Ascending aorta (tissue), 2 donors: ENCODE measurements around the gene ZCWPW1. TPM values are rescaled to one million over a fixed set of nuclear protein-coding genes. Genes with fewer than 3 reads are reported as not detected.
"Not testable (repeated sequence)": the region's sequence is repeated elsewhere in the genome, so short reads cannot be mapped to it uniquely, and the experiment has no call there.

ENCODE experiments used
- DNase-seq, 2 donors: peaks; one replicate each; pipeline ENCODE4 v3.0.0-alpha.2; 2019; ENCODE audit warnings: low spot score in 2 of 2
- H3K27ac ChIP-seq, 2 donors: fragments of 200-600 bp; sonication (generic); one replicate each; pipeline ENCODE4 v1.5.1; 2016 to 2017; ENCODE audit warnings: mild to moderate bottlenecking in 1 of 2
- H3K27me3 ChIP-seq: fragments of 200-600 bp; sonication (generic); one replicate; pipeline ENCODE4 v1.5.1; 2017
- H3K36me3 ChIP-seq, 2 donors: fragments of 200-600 bp; sonication (generic); one replicate each; pipeline ENCODE4 v1.5.1; 2016
- H3K4me1 ChIP-seq, 2 donors: fragments of 200-600 bp; sonication (generic); one replicate each; pipeline ENCODE4 v1.5.1; 2016 to 2017; ENCODE audit warnings: mild to moderate bottlenecking in 1 of 2
- H3K4me3 ChIP-seq, 2 donors: fragments of 200-600 bp; sonication (generic); one replicate each; pipeline ENCODE4 v1.5.1; 2016 to 2017; ENCODE audit warnings: mild to moderate bottlenecking in 1 of 2
- H3K9me3 ChIP-seq, 2 donors: fragments of 200-600 bp; sonication (generic); one replicate each; pipeline ENCODE4 v1.5.1; 2016
- CTCF ChIP-seq, 3 experiments: fragments of 200-600 bp in 2 of 3; fragments of 450-650 bp in 1 of 3; sonication (generic) in 2 of 3; IDR thresholded peaks; one replicate each; pipeline ENCODE4 v1.5.1; 2016 to 2019; ENCODE audit warnings: antibody characterized with exemption in 3 of 3, mild to moderate bottlenecking in 1 of 3, moderate library complexity in 1 of 3
- intact Hi-C: fragments of 100-400 bp; cut with DNase I; formaldehyde crosslinking; loops from one replicate; pipeline ENCODE4 v1.15.1; 2023
- total RNA-seq: library from RNA; depleted of rRNA; stranded (reverse); fragments of >200 nt; gene quantifications from one replicate; pipeline ENCODE4 v1.1.0, GENCODE V29; 2016

Gene ZCWPW1
- total RNA-seq, 1 donor from 2014 or later = not detected

- Histone ChIP-seq H3K27ac (no peak overlapping the region), H3K4me1 (no peaks in the 10 kb centered on the region), H3K27me3 (no peaks in the 10 kb centered on the region), H3K4me3 (no peak overlapping the region), H3K36me3 (no peaks in the 10 kb centered on the region), H3K9me3 (no peaks in the 10 kb centered on the region)
- no peak for DNase-seq
- intact Hi-C loops = no loop called here
- no peak for TF ChIP-seq CTCF (IDR thresholded peaks at IDR 0.05)
These were observed 28.5 kb upstream of the ZCWPW1 start for GRCh38 chr7:100457033-100457432.

GRCh38 chr7:100456562-100456961 is 28.1 kb upstream of the ZCWPW1 start:
- H3K4me1 ChIP-seq = no peaks in the 10 kb centered on the region
- no peak for TF ChIP-seq CTCF (IDR thresholded peaks at IDR 0.05)
- H3K9me3 ChIP-seq = no peaks in the 10 kb centered on the region
- H3K36me3 ChIP-seq = no peaks in the 10 kb centered on the region
- no peak overlapping the region for H3K4me3 ChIP-seq
- no peaks in the 10 kb centered on the region for H3K27me3 ChIP-seq
- no peak for DNase-seq
- H3K27ac ChIP-seq = no peak overlapping the region
- intact Hi-C loops = no loop called here

- Histone ChIP-seq H3K27me3 (no peaks in the 10 kb centered on the region), H3K36me3 (no peaks in the 10 kb centered on the region), H3K4me1 (no peaks in the 10 kb centered on the region), H3K27ac (no peak overlapping the region), H3K4me3 (no peak overlapping the region), H3K9me3 (no peaks in the 10 kb centered on the region)
- no peak for DNase-seq
- intact Hi-C loops = no loop called here
- no peak for TF ChIP-seq CTCF (IDR thresholded peaks at IDR 0.05)
These were observed 26.7 kb upstream of the ZCWPW1 start for GRCh38 chr7:100455206-100455605.

GRCh38 chr7:100453854-100454253 is 25.4 kb upstream of the ZCWPW1 start:
- H3K9me3 ChIP-seq, H3K4me1 ChIP-seq, DNase-seq, intact Hi-C loops, H3K4me3 ChIP-seq, H3K27me3 ChIP-seq, H3K36me3 ChIP-seq, H3K27ac ChIP-seq: not testable (repeated sequence)

GRCh38 chr7:100452513-100452912 is 24.0 kb upstream of the ZCWPW1 start:
- intact Hi-C loops = no loop called here
- Histone ChIP-seq H3K27ac (no peak overlapping the region), H3K9me3 (no peaks in the 10 kb centered on the region), H3K36me3 (no peaks in the 10 kb centered on the region), H3K4me3 (no peak overlapping the region), H3K27me3 (no peaks in the 10 kb centered on the region), H3K4me1 (no peaks in the 10 kb centered on the region)
- TF ChIP-seq CTCF (IDR thresholded peaks at IDR 0.05) = no peak
- DNase-seq = no peak

- no peak for TF ChIP-seq CTCF (IDR thresholded peaks at IDR 0.05)
- Histone ChIP-seq H3K4me3 (no peak overlapping the region), H3K27ac (no peak overlapping the region), H3K9me3 (no peaks in the 10 kb centered on the region), H3K27me3 (no peaks in the 10 kb centered on the region), H3K4me1 (no peaks in the 10 kb centered on the region), H3K36me3 (no peaks in the 10 kb centered on the region)
- DNase-seq = no peak
- intact Hi-C loops = no loop called here
These were observed 20.8 kb upstream of the ZCWPW1 start for GRCh38 chr7:100449190-100449795.

GRCh38 chr7:100447363-100447762 is 18.9 kb upstream of the ZCWPW1 start:
- intact Hi-C loops, H3K9me3 ChIP-seq, H3K4me1 ChIP-seq, H3K27ac ChIP-seq, DNase-seq, H3K4me3 ChIP-seq, H3K27me3 ChIP-seq, H3K36me3 ChIP-seq: not testable (repeated sequence)
